Sciatic nerve (tissue), 2 donors: ENCODE data around the gene ZBTB42. TPM values are rescaled to one million over a fixed set of nuclear protein-coding genes. Genes with fewer than 3 reads are reported as not detected.

Experiments
- ATAC-seq: fragments of 200-7000 bp; cut with Tn5 transposase; one replicate; pipeline ENCODE4 v1.9.1; 2020; ENCODE audit warnings: mild to moderate bottlenecking, moderate library complexity
- DNase-seq: peaks from one replicate; pipeline ENCODE4 v3.0.0-alpha.2; 2020; ENCODE audit warnings: low spot score
- intact Hi-C: fragments of 100-400 bp; cut with DNase I; formaldehyde crosslinking; loops from one replicate; pipeline ENCODE4 v1.14.2; 2022
- total RNA-seq: library from RNA; stranded (reverse); fragmentation: NEBNext Ultra II Directional; extraction: Animal tissue kit (Norgen Biotek cat#: 25700); gene quantifications from one replicate; pipeline ENCODE4 v1.2.1, GENCODE V29; 2021
- donor health status: DM: no; HTN: no; CAD: no.
- donor health status: DM: no; HTN: no; CAD: no.

ZBTB42 gene
- total RNA-seq, 1 donor from 2014 or later: 3.6 TPM

- DNase-seq (no peak), ATAC-seq (no peak)
- intact Hi-C loops: no loop called here
Observed at GRCh38 chr14:104852280-104852663, 51.4 kb downstream of the ZBTB42 start.

Other genes with a start within 250 kb of the ZBTB42 start
- 4.7 TPM for gene C14orf180, start 221.3 kb upstream of the ZBTB42 start, total RNA-seq
- 4.5 TPM for gene TMEM179, start 196.3 kb upstream of the ZBTB42 start, total RNA-seq
- 343 TPM for gene INF2, start 111.5 kb upstream of the ZBTB42 start, total RNA-seq
- 11.5 TPM for gene ADSS1, start 76.9 kb upstream of the ZBTB42 start, total RNA-seq
- 56.6 TPM for gene SIVA1, start 48.0 kb upstream of the ZBTB42 start, total RNA-seq
- 90.4 TPM for gene AKT1, start 5.4 kb upstream of the ZBTB42 start, total RNA-seq
- gene CEP170B, start 64.2 kb downstream of the ZBTB42 start, total RNA-seq: 15.3 TPM
- 7.0 TPM for gene PLD4, start 123.8 kb downstream of the ZBTB42 start, total RNA-seq
- gene AHNAK2, start 177.3 kb downstream of the ZBTB42 start, total RNA-seq: 77.7 TPM
- gene CLBA1, start 184.7 kb downstream of the ZBTB42 start, total RNA-seq: 6.1 TPM
- gene CDCA4, start 220.0 kb downstream of the ZBTB42 start, total RNA-seq: 5.5 TPM